Measurements from ENCODE around the gene PLG. TPM values are rescaled to one million over a fixed set of nuclear protein-coding genes. Genes with fewer than 3 reads are reported as not detected.
"Not testable (repeated sequence)": the region's sequence is repeated elsewhere in the genome, so short reads cannot be mapped to it uniquely, and the experiment has no call there.

PLG gene
- total RNA-seq, 4 donors from 2014 or later: not detected

DNA sequence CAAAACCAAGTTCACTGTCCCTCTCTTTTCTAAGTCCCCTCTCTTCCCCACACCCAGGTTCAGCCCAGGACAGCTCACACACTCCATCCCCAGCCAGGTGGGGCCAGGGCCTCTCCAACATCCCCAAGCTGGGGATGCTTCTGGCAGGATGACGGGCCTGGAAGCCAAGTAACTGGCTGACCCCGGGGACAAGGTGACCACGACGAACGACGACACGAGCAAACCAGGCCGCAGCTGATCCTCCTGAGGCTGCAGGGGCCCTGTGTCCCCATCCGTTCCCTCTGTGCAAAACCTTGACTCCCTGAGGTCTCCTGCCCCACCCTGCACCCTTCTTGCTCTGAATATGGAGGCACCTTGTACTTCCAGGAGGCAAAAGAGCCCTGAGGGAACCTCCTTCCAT is 11.6 kb upstream of the PLG start:
- H3K4me3 ChIP-seq: no peak overlapping the region
- no peak for DNase-seq
- TF ChIP-seq EP300 (IDR thresholded peaks at IDR 0.05; ENCODE audit: low read depth) (no peak), POLR2A (IDR thresholded peaks at IDR 0.05) (no peak), POLR2AphosphoS5 (IDR thresholded peaks at IDR 0.05) (no peak)
- TF ChIP-seq, protein P1, sequence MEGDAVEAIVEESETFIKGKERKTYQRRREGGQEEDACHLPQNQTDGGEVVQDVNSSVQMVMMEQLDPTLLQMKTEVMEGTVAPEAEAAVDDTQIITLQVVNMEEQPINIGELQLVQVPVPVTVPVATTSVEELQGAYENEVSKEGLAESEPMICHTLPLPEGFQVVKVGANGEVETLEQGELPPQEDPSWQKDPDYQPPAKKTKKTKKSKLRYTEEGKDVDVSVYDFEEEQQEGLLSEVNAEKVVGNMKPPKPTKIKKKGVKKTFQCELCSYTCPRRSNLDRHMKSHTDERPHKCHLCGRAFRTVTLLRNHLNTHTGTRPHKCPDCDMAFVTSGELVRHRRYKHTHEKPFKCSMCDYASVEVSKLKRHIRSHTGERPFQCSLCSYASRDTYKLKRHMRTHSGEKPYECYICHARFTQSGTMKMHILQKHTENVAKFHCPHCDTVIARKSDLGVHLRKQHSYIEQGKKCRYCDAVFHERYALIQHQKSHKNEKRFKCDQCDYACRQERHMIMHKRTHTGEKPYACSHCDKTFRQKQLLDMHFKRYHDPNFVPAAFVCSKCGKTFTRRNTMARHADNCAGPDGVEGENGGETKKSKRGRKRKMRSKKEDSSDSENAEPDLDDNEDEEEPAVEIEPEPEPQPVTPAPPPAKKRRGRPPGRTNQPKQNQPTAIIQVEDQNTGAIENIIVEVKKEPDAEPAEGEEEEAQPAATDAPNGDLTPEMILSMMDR (IDR thresholded peaks at IDR 0.05): no peak
- H3K4me1 ChIP-seq: no peaks in the 10 kb centered on the region
- intact Hi-C loops (cut with DNase I; ENCODE audit: low total_unique reads) (no loop called here), in situ Hi-C loops (cut with MboI; ENCODE audit: low pct_ligation_motif_present in 1 of 4, low pct_unique_long_range_greater_than_20kb in 1 of 4, low sequenced_read_pairs in 3 of 4) (no loop called here)
- no peak overlapping the region for H3K27ac ChIP-seq
- H3K36me3 ChIP-seq: no peaks in the 10 kb centered on the region
- no peaks in the 10 kb centered on the region for H3K27me3 ChIP-seq
- H3K9me3 ChIP-seq: no peaks in the 10 kb centered on the region
- 88% methylated on average over 9 of the region's 9 CpGs; no CpG with 5 or more reads in 1 of the 2 donors for WGBS, 2 donors (ENCODE audit: low coverage in 1 of 2)

DNA sequence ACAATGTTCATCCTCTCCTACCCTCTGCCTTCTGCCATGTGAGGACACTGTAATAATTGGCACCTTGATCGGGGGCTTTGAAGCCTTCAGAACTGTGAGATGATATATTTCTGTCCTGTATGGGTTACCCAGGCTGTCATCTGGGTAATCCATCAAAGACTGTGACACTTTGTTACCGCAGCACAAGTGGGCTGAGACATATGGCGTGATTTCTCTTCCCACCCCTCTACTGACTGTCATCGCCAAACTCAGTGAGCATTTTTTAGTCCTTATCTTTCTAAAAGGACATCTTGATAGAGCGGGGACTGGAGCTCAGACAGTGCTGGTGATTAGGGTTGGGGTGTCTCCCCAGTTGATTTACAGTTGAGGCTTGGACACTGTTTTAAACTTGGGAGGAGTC is 10.4 kb upstream of the PLG start:
- intact Hi-C loops (cut with DNase I; ENCODE audit: low total_unique reads) (no loop called here), in situ Hi-C loops (cut with MboI; ENCODE audit: low pct_ligation_motif_present in 1 of 4, low pct_unique_long_range_greater_than_20kb in 1 of 4, low sequenced_read_pairs in 3 of 4) (no loop called here)
- TF ChIP-seq EP300 (IDR thresholded peaks at IDR 0.05; ENCODE audit: low read depth) (no peak), POLR2AphosphoS5 (IDR thresholded peaks at IDR 0.05) (no peak), POLR2A (IDR thresholded peaks at IDR 0.05) (no peak)
- TF ChIP-seq, protein P1 (IDR thresholded peaks at IDR 0.05): no peak
- H3K9me3 ChIP-seq: no peaks in the 10 kb centered on the region
- no peaks in the 10 kb centered on the region for H3K4me1 ChIP-seq
- no peaks in the 10 kb centered on the region for H3K36me3 ChIP-seq
- no peak overlapping the region for H3K27ac ChIP-seq
- H3K4me3 ChIP-seq: no peak overlapping the region
- no peak for DNase-seq
- 80 to 89% methylated on average over 3 to 5 of the region's 5 CpGs for WGBS, 2 donors (ENCODE audit: low coverage in 1 of 2)
- H3K27me3 ChIP-seq: no peaks in the 10 kb centered on the region

DNA sequence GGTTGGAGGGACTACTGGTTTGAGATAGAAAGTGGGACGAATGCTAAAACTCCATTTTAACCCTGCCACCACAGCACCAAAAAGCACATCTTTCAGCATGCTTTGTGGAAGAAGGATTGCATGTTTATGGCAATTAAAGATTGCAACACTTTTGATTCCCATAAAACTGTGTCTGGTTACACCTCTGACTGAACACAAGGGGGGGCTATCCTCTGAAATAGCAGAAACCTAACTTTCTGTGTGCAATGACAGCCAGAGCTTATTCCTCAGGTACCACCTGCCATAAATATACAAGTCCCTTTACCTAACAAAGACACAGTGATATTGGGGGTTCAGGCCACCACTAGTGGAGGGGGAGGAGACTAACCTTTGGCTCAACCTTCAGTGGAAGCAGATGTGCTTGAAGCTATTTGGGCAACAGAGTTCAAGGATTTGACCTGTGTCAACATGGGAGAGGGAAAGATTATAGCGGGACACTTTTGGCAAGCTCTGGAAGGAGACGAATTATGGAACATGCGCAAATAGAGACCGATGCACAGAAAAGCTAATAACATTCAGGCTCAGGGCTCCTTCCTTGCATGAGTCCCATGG is 9.6 kb upstream of the PLG start:
- in situ Hi-C loops (cut with MboI; ENCODE audit: low pct_ligation_motif_present in 1 of 4, low pct_unique_long_range_greater_than_20kb in 1 of 4, low sequenced_read_pairs in 3 of 4): no loop called here
- no peaks in the 10 kb centered on the region for H3K27me3 ChIP-seq
- no peaks in the 10 kb centered on the region for H3K36me3 ChIP-seq
- H3K4me3 ChIP-seq: no peak overlapping the region
- TF ChIP-seq POLR2AphosphoS5 (IDR thresholded peaks at IDR 0.05) (no peak), POLR2A (IDR thresholded peaks at IDR 0.05) (no peak), EP300 (IDR thresholded peaks at IDR 0.05; ENCODE audit: low read depth) (no peak)
- TF ChIP-seq, protein P1 (IDR thresholded peaks at IDR 0.05): no peak
- intact Hi-C loops (cut with DNase I; ENCODE audit: low total_unique reads): no loop called here
- whole genome bisulfite sequencing, 2 donors (ENCODE audit: low coverage in 1 of 2): 60 to 88% methylated on average over 1 to 5 of the region's 5 CpGs
- H3K9me3 ChIP-seq: no peaks in the 10 kb centered on the region
- H3K4me1 ChIP-seq: no peaks in the 10 kb centered on the region
- DNase-seq: no peak
- no peak overlapping the region for H3K27ac ChIP-seq

DNA sequence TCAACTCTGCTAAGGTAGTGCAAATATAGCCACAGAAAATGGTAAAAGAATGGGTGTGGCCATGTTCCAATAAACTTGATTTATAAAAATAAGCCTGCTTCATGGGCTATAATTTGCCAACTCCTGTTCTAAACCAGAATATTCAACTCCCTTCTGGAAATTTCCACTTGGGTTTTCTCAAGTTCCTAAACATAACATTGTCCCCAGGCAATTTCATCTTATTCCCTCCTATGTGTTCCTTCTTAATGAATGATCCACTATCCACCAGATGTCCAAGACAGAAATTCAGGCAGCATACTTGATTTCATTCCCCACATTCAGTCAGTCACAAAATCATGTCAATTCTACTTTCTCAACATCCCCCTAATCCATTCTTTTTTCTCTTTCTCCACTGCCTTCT is 7.0 kb upstream of the PLG start:
- in situ Hi-C loops (cut with MboI; ENCODE audit: low pct_ligation_motif_present in 1 of 4, low pct_unique_long_range_greater_than_20kb in 1 of 4, low sequenced_read_pairs in 3 of 4); intact Hi-C loops (cut with DNase I; ENCODE audit: low total_unique reads): not testable (repeated sequence)

DNA sequence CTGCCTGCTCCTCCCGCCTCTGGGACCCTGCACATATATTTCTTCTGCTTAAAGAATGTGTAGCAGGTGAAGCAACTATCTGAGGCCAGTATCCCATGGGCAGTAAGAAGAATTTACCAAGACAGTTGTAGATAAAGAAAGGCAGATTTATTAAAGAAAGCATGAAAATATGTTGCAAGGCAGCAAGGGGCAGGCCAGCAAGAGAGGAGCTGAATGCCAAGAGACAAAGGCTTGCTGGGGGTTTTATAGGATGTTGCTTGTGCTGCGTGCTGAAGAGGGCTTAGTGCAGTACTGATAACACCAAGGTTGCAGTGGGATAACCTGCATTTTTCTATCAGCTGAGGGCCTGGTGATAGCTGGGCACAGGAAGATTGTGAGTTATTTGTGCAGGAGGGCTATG is 6.4 kb upstream of the PLG start:
- H3K4me3 ChIP-seq; intact Hi-C loops (cut with DNase I; ENCODE audit: low total_unique reads); DNase-seq; H3K27ac ChIP-seq; H3K36me3 ChIP-seq; H3K4me1 ChIP-seq; H3K9me3 ChIP-seq; H3K27me3 ChIP-seq; in situ Hi-C loops (cut with MboI; ENCODE audit: low pct_ligation_motif_present in 1 of 4, low pct_unique_long_range_greater_than_20kb in 1 of 4, low sequenced_read_pairs in 3 of 4): not testable (repeated sequence)
- WGBS, 2 donors (ENCODE audit: low coverage in 1 of 2): 69 to 83% methylated on average over 2 of the region's 2 CpGs

More for the DNA sequence above, 7.0 kb upstream of the PLG start:
- not testable (repeated sequence) for H3K9me3 ChIP-seq, H3K27me3 ChIP-seq, DNase-seq, H3K4me1 ChIP-seq, H3K27ac ChIP-seq, H3K4me3 ChIP-seq, H3K36me3 ChIP-seq

DNA sequence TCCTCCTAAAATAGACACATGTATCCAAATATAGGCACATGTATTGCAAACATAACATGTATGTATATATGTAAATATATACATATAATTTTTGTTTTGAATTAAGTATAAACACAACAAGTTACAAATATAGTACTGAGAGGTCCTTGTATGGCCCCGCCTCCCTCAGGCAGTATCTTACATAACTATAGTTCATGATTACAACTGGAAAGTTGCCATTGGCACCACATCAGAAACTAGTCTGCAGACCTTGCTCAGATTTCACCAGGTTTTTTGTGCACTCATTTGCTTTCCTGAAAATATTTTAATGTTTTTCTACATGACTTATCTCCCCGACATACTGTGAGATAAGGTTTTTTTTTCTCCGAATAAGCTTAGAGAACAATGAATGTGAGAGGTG is 5.2 kb upstream of the PLG start:
- H3K9me3 ChIP-seq; H3K36me3 ChIP-seq; intact Hi-C loops (cut with DNase I; ENCODE audit: low total_unique reads); H3K4me1 ChIP-seq; in situ Hi-C loops (cut with MboI; ENCODE audit: low pct_ligation_motif_present in 1 of 4, low pct_unique_long_range_greater_than_20kb in 1 of 4, low sequenced_read_pairs in 3 of 4); DNase-seq; H3K27ac ChIP-seq; H3K4me3 ChIP-seq; H3K27me3 ChIP-seq: not testable (repeated sequence)
- 52 to 64% methylated on average over 3 of the region's 3 CpGs for WGBS, 2 donors (ENCODE audit: low coverage in 1 of 2)

All from transverse colon (tissue), 4 donors.